Peyer's patch (tissue), 4 donors: ENCODE measurements around the gene ANKRD11. TPM values are rescaled to one million over a fixed set of nuclear protein-coding genes. Genes with fewer than 3 reads are reported as not detected.

Source experiments
- DNase-seq, 3 donors: peaks; one replicate each; pipeline ENCODE4 v3.0.0-alpha.2; 2017 to 2019
- H3K27ac ChIP-seq, 4 donors: fragments of 200-600 bp; sonication (generic); one replicate each; pipeline ENCODE4 v1.5.1; 2016 to 2019
- H3K27me3 ChIP-seq, 2 donors: fragments of 200-600 bp; sonication (generic); one replicate each; pipeline ENCODE4 v1.5.1; 2019
- H3K36me3 ChIP-seq, 3 donors: fragments of 200-600 bp; sonication (generic); one replicate each; pipeline ENCODE4 v1.5.1; 2016 to 2019
- H3K4me1 ChIP-seq, 4 donors: fragments of 200-600 bp; sonication (generic); one replicate each; pipeline ENCODE4 v1.5.1; 2016 to 2019
- H3K4me3 ChIP-seq, 4 donors: fragments of 200-600 bp; sonication (generic); 1 replicate in 3 of 4; 2 replicates in 1 of 4; pipeline ENCODE4 v1.5.1; 2016 to 2019; ENCODE audit warnings: mild to moderate bottlenecking in 1 of 4
- H3K9me3 ChIP-seq, 4 donors: fragments of 200-600 bp; sonication (generic); one replicate each; pipeline ENCODE4 v1.5.1; 2016 to 2019; ENCODE audit warnings: mild to moderate bottlenecking in 1 of 4
- POLR2A ChIP-seq, 2 donors: fragments of 450-650 bp; IDR thresholded peaks; one replicate each; pipeline ENCODE4 v1.5.1; 2017; ENCODE audit warnings: antibody characterized with exemption in 2 of 2, mild to moderate bottlenecking in 2 of 2, moderate library complexity in 2 of 2
- total RNA-seq, 4 donors: library from RNA; depleted of rRNA; stranded (reverse); fragments of >200 nt; gene quantifications; one replicate each; pipeline ENCODE4 v1.1.0, GENCODE V29; 2016
- TF ChIP-seq, protein P1 (sequence below), 6 experiments: fragments of 450-650 bp in 4 of 6; fragments of 200-600 bp in 2 of 6; sonication (generic) in 1 of 6; IDR thresholded peaks; one replicate each; pipeline ENCODE4 v1.5.1; 2017 to 2019; ENCODE audit warnings: antibody characterized with exemption in 6 of 6, mild to moderate bottlenecking in 3 of 6, moderate library complexity in 1 of 6

Gene ANKRD11
- total RNA-seq, 4 donors from 2014 or later: 177 to 227 (median 211) TPM

DNA sequence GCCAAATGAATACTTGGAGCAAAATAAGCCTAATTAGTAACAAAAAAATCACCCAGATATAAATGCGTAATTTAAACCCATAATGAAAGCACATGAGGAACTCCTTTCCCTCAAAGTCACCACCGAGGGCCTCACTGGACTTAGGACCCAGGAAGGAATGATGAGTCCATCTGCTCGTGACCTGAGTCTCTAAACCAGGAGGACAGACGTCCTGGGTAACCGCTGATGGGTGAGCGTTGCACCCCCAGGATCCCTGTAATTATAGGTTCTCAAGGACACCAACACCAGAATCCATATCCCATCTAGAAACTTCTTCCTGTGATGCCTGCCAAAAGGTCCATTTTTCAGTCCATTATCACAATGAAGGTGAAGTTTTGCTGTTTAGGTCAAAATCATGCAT is 151.5 kb downstream of the ANKRD11 start:
- H3K27me3 ChIP-seq: no peaks in the 10 kb centered on the region
- H3K36me3 ChIP-seq: no peaks in the 10 kb centered on the region
- no peaks in the 10 kb centered on the region for H3K9me3 ChIP-seq
- peak overlapping the region in 1 of 4 donors; percentile 36 for H3K27ac ChIP-seq
- TF ChIP-seq, protein P1, sequence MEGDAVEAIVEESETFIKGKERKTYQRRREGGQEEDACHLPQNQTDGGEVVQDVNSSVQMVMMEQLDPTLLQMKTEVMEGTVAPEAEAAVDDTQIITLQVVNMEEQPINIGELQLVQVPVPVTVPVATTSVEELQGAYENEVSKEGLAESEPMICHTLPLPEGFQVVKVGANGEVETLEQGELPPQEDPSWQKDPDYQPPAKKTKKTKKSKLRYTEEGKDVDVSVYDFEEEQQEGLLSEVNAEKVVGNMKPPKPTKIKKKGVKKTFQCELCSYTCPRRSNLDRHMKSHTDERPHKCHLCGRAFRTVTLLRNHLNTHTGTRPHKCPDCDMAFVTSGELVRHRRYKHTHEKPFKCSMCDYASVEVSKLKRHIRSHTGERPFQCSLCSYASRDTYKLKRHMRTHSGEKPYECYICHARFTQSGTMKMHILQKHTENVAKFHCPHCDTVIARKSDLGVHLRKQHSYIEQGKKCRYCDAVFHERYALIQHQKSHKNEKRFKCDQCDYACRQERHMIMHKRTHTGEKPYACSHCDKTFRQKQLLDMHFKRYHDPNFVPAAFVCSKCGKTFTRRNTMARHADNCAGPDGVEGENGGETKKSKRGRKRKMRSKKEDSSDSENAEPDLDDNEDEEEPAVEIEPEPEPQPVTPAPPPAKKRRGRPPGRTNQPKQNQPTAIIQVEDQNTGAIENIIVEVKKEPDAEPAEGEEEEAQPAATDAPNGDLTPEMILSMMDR (IDR thresholded peaks at IDR 0.05): no peak
- TF ChIP-seq POLR2A (IDR thresholded peaks at IDR 0.05): no peak
- DNase-seq: peak in 2 of 3 donors; percentile 48 to 80
- no peak overlapping the region for H3K4me3 ChIP-seq
- H3K4me1 ChIP-seq: peaks cover 0 to 64% (median 11%) of the 10 kb centered on the region in 4 donors

DNA sequence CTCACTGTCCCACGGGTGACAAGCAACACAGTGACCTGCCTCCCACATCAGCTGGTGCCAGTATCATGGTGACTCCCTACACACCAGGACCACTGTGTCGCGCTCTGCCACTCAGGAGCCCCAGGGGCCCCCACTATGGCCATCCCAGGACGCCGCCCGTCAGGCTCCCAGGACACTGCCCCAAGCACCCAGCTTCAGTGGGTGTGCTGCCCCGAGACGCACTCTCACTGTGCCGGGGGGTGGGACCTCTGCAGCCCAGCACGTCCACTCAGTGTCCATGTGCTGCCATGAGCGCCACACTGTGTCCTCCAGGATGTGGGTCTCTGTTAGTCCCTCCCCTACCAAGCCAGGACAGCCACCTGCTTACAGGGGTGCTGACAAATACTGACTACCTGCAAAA is 152.4 kb downstream of the ANKRD11 start:
- peak in 1 of 3 donors; percentile 28 for DNase-seq
- Histone ChIP-seq H3K27me3 (no peaks in the 10 kb centered on the region), H3K27ac (peak overlapping the region in 1 of 4 donors; percentile 36), H3K4me1 (peaks cover 3 to 57% (median 14%) of the 10 kb centered on the region in 4 donors), H3K4me3 (no peak overlapping the region), H3K9me3 (no peaks in the 10 kb centered on the region), H3K36me3 (no peaks in the 10 kb centered on the region)
- TF ChIP-seq, protein P1 (IDR thresholded peaks at IDR 0.05): no peak

DNA sequence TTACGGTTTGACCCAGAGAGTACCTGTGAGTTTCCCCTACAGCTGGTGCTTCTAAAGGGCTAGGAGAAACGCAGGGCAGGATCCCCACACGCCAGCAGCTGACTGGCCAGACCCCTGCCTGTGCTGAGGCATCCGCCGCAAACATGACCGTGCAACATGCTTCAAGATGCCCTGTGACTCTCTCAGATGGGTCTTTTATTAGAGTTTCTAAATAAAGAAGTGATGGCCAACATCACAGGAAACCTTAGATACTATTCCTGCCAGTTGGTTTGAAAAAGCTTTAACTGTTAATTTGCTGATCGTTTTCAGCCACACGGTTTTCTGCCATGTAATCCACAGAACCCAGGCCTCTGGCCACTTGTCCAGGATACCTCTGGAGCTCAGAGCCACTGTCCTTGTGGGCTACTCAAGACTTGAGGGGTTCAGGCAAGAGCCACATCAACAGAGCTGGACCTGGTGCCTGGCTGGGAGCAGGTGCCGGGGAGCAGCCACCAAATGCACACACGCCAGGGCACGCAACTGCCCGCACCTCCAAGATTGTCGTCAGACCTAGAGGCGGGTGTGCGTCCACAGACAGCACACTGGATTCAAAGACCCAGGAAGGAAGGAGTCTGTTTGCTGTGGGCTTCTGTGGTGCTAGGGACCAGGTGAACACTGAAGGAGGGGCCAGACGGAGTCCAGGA is 154.4 kb downstream of the ANKRD11 start:
- H3K4me3 ChIP-seq: no peak overlapping the region
- H3K36me3 ChIP-seq: no peaks in the 10 kb centered on the region
- peak in 1 of 3 donors; percentile 34 for DNase-seq
- no peak for TF ChIP-seq POLR2A (IDR thresholded peaks at IDR 0.05)
- TF ChIP-seq, protein P1 (IDR thresholded peaks at IDR 0.05): no peak
- H3K27me3 ChIP-seq: no peaks in the 10 kb centered on the region
- no peak overlapping the region for H3K27ac ChIP-seq
- no peaks in the 10 kb centered on the region for H3K9me3 ChIP-seq
- peaks cover 3 to 53% (median 14%) of the 10 kb centered on the region in 4 donors for H3K4me1 ChIP-seq

DNA sequence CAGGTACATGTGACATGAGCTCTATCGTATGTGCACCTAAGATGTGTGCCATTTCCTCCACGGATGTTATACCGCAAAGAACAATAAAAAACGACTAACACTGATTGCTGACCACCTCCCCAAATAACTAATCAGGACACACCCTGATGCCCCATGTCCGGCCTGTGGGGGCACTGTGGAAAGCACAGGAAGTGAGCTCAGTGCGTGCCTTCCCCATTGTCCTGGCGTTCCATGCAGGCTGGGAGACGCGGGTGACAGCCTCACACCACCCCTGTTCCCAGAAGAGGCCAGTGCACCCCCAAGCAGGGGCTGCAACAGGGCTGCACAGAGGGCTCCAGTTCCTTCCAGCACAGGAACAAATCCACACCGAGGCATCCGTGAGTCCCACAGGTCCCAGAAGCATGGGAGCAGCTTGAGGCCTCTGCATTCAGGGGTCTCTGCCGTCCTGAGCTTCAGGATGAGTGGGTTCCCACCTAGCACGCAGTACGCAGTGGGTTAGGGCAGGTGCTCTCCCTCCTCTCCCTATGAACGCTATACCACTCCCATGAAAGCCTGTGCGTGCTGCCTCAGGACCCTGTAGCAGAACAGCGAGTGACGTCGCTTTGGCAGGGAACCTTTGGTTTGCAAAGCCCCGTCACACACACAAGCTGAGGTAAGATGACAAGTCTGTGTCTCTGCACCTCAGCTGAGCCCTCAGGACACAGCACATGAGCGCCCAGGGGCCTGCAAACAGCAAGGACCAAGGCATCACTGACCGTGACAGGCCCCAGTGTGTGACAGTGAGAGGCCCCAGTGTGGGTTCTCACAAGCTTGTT is 155.2 kb downstream of the ANKRD11 start:
- Histone ChIP-seq H3K4me3 (no peak overlapping the region), H3K27ac (peak overlapping the region in 1 of 4 donors; percentile 9), H3K4me1 (peaks cover 3 to 48% (median 15%) of the 10 kb centered on the region in 4 donors), H3K9me3 (no peaks in the 10 kb centered on the region), H3K36me3 (no peaks in the 10 kb centered on the region), H3K27me3 (no peaks in the 10 kb centered on the region)
- peak in 1 of 3 donors; percentile 36 for DNase-seq
- no peak for TF ChIP-seq POLR2A (IDR thresholded peaks at IDR 0.05)
- TF ChIP-seq, protein P1 (IDR thresholded peaks at IDR 0.05): no peak

GRCh38 chr16:89334461-89334860 is 155.9 kb downstream of the ANKRD11 start:
- Histone ChIP-seq H3K27ac (peak overlapping the region in 2 of 4 donors; percentile 9 to 29), H3K4me1 (peaks cover 3 to 45% (median 16%) of the 10 kb centered on the region in 4 donors), H3K27me3 (no peaks in the 10 kb centered on the region), H3K36me3 (no peaks in the 10 kb centered on the region), H3K9me3 (no peaks in the 10 kb centered on the region), H3K4me3 (no peak overlapping the region)
- no peak for TF ChIP-seq POLR2A (IDR thresholded peaks at IDR 0.05)
- TF ChIP-seq, protein P1 (IDR thresholded peaks at IDR 0.05): no peak
- peak in 1 of 3 donors; percentile 46 for DNase-seq
